Measurements from ENCODE around the gene IER2. TPM values are rescaled to one million over a fixed set of nuclear protein-coding genes. Genes with fewer than 3 reads are reported as not detected.
"Not testable (repeated sequence)": the region's sequence is repeated elsewhere in the genome, so short reads cannot be mapped to it uniquely, and the experiment has no call there.

The IER2 gene
- total RNA-seq, 4 donors from 2014 or later, result 72.2 to 229 (median 85.6) TPM

DNA sequence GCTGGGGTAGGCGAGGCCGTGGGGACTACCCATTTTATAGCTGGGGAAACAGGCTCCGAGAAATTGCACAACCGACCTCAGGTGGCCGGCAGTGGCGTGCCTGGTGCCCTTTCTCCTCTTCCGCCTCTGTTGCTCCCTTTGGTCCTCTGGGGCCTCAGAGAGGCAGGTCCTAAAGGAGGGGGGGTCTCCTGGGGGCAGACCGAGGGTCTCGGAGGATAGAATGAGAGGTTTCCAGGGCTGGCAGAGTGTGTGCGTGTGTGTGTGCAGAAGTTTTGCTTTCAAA, 11.4 kb upstream of the IER2 start:
- Histone ChIP-seq H3K27me3 (no peaks in the 10 kb centered on the region), H3K27ac (no peak overlapping the region), H3K4me1 (no peaks in the 10 kb centered on the region), H3K4me3 (no peak overlapping the region), H3K9me3 (no peaks in the 10 kb centered on the region), H3K36me3 (peaks cover 0 to 57% (median 0%) of the 10 kb centered on the region in 3 donors)
- DNase-seq, result no peak
- TF ChIP-seq, protein P1, sequence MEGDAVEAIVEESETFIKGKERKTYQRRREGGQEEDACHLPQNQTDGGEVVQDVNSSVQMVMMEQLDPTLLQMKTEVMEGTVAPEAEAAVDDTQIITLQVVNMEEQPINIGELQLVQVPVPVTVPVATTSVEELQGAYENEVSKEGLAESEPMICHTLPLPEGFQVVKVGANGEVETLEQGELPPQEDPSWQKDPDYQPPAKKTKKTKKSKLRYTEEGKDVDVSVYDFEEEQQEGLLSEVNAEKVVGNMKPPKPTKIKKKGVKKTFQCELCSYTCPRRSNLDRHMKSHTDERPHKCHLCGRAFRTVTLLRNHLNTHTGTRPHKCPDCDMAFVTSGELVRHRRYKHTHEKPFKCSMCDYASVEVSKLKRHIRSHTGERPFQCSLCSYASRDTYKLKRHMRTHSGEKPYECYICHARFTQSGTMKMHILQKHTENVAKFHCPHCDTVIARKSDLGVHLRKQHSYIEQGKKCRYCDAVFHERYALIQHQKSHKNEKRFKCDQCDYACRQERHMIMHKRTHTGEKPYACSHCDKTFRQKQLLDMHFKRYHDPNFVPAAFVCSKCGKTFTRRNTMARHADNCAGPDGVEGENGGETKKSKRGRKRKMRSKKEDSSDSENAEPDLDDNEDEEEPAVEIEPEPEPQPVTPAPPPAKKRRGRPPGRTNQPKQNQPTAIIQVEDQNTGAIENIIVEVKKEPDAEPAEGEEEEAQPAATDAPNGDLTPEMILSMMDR (IDR thresholded peaks at IDR 0.05), result no peak
- TF ChIP-seq POLR2A (IDR thresholded peaks at IDR 0.05), result no peak

DNA sequence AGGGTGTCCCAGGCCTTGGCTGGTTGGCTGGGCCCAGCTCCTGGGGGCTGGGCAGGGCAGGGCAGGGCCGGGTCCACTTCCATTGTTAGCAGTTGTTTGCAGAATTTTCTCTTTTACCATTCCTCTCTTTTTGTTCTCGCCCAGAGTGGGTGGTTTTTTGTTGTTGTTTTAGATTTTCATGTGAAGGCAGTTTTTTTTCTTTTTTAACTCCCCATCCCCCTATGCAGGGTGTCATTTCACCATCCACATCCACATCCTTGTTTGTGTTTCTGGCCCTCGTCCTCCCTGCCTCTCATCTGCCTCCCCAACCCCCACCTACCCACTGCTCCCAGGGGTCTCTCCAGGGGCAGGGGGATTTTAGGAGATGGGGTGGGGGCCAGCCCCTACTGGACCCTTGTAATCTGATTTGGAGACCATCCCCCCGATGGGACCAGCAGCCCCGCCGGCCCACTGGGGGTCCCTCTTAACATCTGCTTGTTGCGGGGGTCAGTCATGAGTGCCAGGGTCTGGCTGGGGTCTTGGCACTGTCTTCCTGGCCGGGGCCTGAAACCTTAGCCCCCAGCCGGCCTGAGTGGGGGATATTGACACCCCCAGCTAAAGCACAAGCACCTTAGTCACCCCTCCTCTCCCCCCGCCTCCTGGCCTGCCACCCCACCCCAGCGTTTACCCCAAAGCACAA, 10.4 kb upstream of the IER2 start:
- H3K27me3 ChIP-seq, result no peaks in the 10 kb centered on the region
- no peak for TF ChIP-seq POLR2A (IDR thresholded peaks at IDR 0.05)
- TF ChIP-seq, protein P1 (IDR thresholded peaks at IDR 0.05), result no peak
- DNase-seq, result no peak
- no peaks in the 10 kb centered on the region for H3K4me1 ChIP-seq
- H3K9me3 ChIP-seq, result no peaks in the 10 kb centered on the region
- H3K4me3 ChIP-seq, result no peak overlapping the region
- H3K36me3 ChIP-seq, result peaks cover 0 to 66% (median 0%) of the 10 kb centered on the region in 3 donors
- H3K27ac ChIP-seq, result no peak overlapping the region

GRCh38 chr19:13146763-13147563, 3.2 kb upstream of the IER2 start:
- TF ChIP-seq POLR2A (IDR thresholded peaks at IDR 0.05), result no peak
- TF ChIP-seq, protein P1 (IDR thresholded peaks at IDR 0.05), result no peak
- Histone ChIP-seq H3K9me3 (no peaks in the 10 kb centered on the region), H3K27ac (no peak overlapping the region), H3K27me3 (no peaks in the 10 kb centered on the region), H3K36me3 (peaks cover 0 to 22% (median 0%) of the 10 kb centered on the region in 3 donors), H3K4me3 (no peak overlapping the region), H3K4me1 (peaks cover 0 to 17% (median 2%) of the 10 kb centered on the region in 4 donors)
- peak in 1 of 3 donors; percentile 55 for DNase-seq

DNA sequence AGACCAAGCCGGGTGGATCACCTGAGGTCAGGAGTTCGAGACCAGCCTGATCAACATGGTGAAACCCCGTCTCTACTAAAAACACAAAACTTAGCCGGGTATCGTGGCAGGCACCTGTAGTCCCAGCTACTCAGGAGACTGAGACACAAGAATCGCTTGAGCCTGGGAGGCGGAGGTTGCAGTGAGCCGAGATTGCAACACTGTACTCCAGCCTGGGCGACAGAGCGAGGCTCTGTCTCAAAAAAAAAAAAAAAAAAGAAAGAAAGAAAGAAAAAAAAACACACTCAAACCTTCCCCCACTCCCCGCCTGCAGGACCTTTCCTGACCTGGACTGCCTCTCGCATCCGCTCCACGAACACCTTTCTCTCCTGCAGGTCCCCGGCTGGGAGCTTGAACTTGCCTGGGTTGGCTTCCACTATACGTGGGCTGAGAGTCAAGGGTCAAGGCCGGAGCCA, 1.0 kb upstream of the IER2 start:
- not testable (repeated sequence) for H3K27me3 ChIP-seq, H3K9me3 ChIP-seq, DNase-seq
- peaks cover 0 to 17% (median 2%) of the 10 kb centered on the region in 4 donors for H3K4me1 ChIP-seq
- peak overlapping the region; percentile 94 to 99 (median 98) for H3K27ac ChIP-seq
- H3K4me3 ChIP-seq, result peak overlapping the region; percentile 72 to 93 (median 88)
- peaks cover 0 to 14% (median 0%) of the 10 kb centered on the region in 3 donors for H3K36me3 ChIP-seq

DNA sequence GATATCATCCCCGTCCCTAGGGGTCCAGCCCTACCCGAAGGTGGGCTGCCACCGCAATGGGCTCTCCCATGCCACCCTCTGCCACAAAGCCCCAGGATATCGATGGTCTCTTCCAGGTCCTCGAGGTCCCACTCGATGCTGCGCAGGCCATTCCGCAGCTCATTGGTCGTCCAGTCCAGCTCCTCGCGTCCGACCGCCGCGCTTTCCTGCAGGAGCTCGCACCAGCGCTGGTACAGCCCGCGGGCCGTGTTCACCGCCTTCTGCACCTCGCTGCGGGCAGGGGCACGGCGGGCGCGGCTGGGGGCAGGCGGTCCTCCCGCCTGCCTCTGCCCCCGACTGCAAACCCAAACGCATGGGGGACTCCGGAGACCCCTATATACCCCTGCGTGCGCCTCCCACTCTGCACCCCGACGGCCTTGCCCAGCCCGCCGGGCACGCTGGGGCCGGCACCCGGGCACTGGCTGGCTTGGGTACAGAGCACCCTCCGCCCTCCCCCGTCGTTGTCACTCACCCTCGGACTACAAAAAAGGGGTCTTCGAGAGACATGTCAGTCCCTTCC, 504 bp upstream of the IER2 start:
- H3K4me1 ChIP-seq, result peaks cover 0 to 18% (median 2%) of the 10 kb centered on the region in 4 donors
- H3K4me3 ChIP-seq, result peak overlapping the region; percentile 72 to 93 (median 88)
- H3K27ac ChIP-seq, result peak overlapping the region; percentile 94 to 99 (median 98)
- peaks cover 0 to 9% (median 0%) of the 10 kb centered on the region in 3 donors for H3K36me3 ChIP-seq
- no peaks in the 10 kb centered on the region for H3K27me3 ChIP-seq
- DNase-seq, result peak in 2 of 3 donors; percentile 57 to 74
- H3K9me3 ChIP-seq, result no peaks in the 10 kb centered on the region
- TF ChIP-seq, protein P1 (IDR thresholded peaks at IDR 0.05), result no peak
- peak in 1 of 2 donors; percentile 9 for TF ChIP-seq POLR2A (IDR thresholded peaks at IDR 0.05)
